LNCAP (cell line): ENCODE results near the gene APOBR.

Source experiments
- CTCF ChIP-seq: fragments of 450-650 bp; IDR thresholded peaks from 2 replicates; pipeline ENCODE4 v1.5.1; 2017; ENCODE audit warnings: mild to moderate bottlenecking

The APOBR gene

GRCh38 chr16:28491230-28491969 lies 3.0 kb upstream of the APOBR start:
- peak; percentile 44; the same call in 1 of the 2 replicates for TF ChIP-seq CTCF

GRCh38 chr16:28491970-28492474 lies 2.4 kb upstream of the APOBR start, which contains the start of gene CLN3:
Gene CLN3, minus strand, starts transcription at chr16:28492074. Its CDS starts 315 bp downstream, at chr16:28491759.
- TF ChIP-seq CTCF, result no peak

GRCh38 chr16:28492511-28492910 lies 1.9 kb upstream of the APOBR start:
- TF ChIP-seq CTCF, result no peak

GRCh38 chr16:28495098-28495793 lies 803 bp downstream of the APOBR start:
- TF ChIP-seq CTCF, result no peak

GRCh38 chr16:28495795-28496749 lies 1.6 kb downstream of the APOBR start:
- TF ChIP-seq CTCF, result no peak

- TF ChIP-seq CTCF, result no peak
These were observed 2.4 kb downstream of the APOBR start for GRCh38 chr16:28496844-28497243.

- no peak for TF ChIP-seq CTCF
These were observed 2.9 kb downstream of the APOBR start for GRCh38 chr16:28497386-28497785.
